ENCODE results near the gene OPA3. TPM values are rescaled to one million over a fixed set of nuclear protein-coding genes. Genes with fewer than 3 reads are reported as not detected.

OPA3 gene
- total and polyA plus RNA-seq, 4 donors, result 2.0 to 8.8 (median 5.7) TPM

GRCh38 chr19:45523642-45524256 is 60.9 kb downstream of the OPA3 start:
- ATAC-seq (ENCODE audit: low FRiP score), result peak; percentile 94
- Histone ChIP-seq H3K4me1 (ENCODE audit: control insufficient read depth in 1 of 2, insufficient read depth in 2 of 2, low read length in 2 of 2) (no peaks in the 10 kb centered on the region), H3K27ac (ENCODE audit: low read depth in 1 of 2, low read length in 2 of 2) (no peak overlapping the region), H3K27me3 (ENCODE audit: control insufficient read depth in 1 of 2, insufficient read depth in 2 of 2, low read length in 1 of 2) (no peaks in the 10 kb centered on the region), H3K36me3 (ENCODE audit: control insufficient read depth in 1 of 2, insufficient read depth in 2 of 2, low read length in 1 of 2) (peaks cover 0 to 5% of the 10 kb centered on the region in 2 donors), H3K9me3 (ENCODE audit: control insufficient read depth, low read length) (no peaks in the 10 kb centered on the region), H3K4me3 (ENCODE audit: low read length in 2 of 2) (no peak overlapping the region)
- WGBS, 2 donors, result 70 to 71% methylated on average over 9 of the region's 9 CpGs
- intact Hi-C loops (cut with DNase I), result loop anchor here (1.0 to 5.0 kb wide), 4 partner anchors 37 to 119 kb away; no protein-coding TSS in a partner anchor
- DNase-seq, result peak; percentile 81 to 86

- Histone ChIP-seq H3K9me3 (ENCODE audit: control insufficient read depth, low read length) (no peaks in the 10 kb centered on the region), H3K4me1 (ENCODE audit: control insufficient read depth in 1 of 2, insufficient read depth in 2 of 2, low read length in 2 of 2) (no peaks in the 10 kb centered on the region), H3K27ac (ENCODE audit: low read depth in 1 of 2, low read length in 2 of 2) (no peak overlapping the region), H3K4me3 (ENCODE audit: low read length in 2 of 2) (no peak overlapping the region), H3K27me3 (ENCODE audit: control insufficient read depth in 1 of 2, insufficient read depth in 2 of 2, low read length in 1 of 2) (no peaks in the 10 kb centered on the region), H3K36me3 (ENCODE audit: control insufficient read depth in 1 of 2, insufficient read depth in 2 of 2, low read length in 1 of 2) (peaks cover 0 to 10% of the 10 kb centered on the region in 2 donors)
- ATAC-seq (ENCODE audit: low FRiP score) (no peak), DNase-seq (no peak)
- intact Hi-C loops (cut with DNase I), result loop anchor here (2.0 to 5.0 kb wide), 3 partner anchors 55 to 121 kb away; no protein-coding TSS in a partner anchor
- 79 to 87% methylated on average over 20 to 24 of the region's 24 CpGs for WGBS, 2 donors
Measured at GRCh38 chr19:45522010-45522941, 62.3 kb downstream of the OPA3 start.

DNA sequence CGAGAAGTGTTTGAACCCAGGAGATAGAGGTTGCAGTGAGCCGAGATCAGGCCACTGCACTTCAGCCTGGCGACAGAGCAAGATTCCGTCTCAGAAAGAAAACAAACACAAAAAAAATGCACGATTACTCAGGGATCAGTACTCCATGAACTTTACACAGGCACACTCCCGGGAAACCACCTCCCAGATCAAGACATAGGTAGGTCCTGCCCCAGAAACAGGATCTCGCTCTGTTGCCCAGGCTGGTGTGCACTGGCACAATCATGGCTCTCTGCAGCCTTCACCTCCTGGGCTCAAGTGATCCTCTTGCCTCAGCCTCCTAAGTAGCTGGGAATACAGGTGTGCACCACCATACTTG is 66.2 kb downstream of the OPA3 start:
- H3K36me3 ChIP-seq (ENCODE audit: control insufficient read depth in 1 of 2, insufficient read depth in 2 of 2, low read length in 1 of 2), result peaks cover 0 to 9% of the 10 kb centered on the region in 2 donors
- no peak overlapping the region for H3K4me3 ChIP-seq (ENCODE audit: low read length in 2 of 2)
- intact Hi-C loops (cut with DNase I), result no loop called here
- H3K27me3 ChIP-seq (ENCODE audit: control insufficient read depth in 1 of 2, insufficient read depth in 2 of 2, low read length in 1 of 2), result no peaks in the 10 kb centered on the region
- H3K9me3 ChIP-seq (ENCODE audit: control insufficient read depth, low read length), result no peaks in the 10 kb centered on the region
- DNase-seq (no peak), ATAC-seq (ENCODE audit: low FRiP score) (no peak)
- no peaks in the 10 kb centered on the region for H3K4me1 ChIP-seq (ENCODE audit: control insufficient read depth in 1 of 2, insufficient read depth in 2 of 2, low read length in 2 of 2)
- no peak overlapping the region for H3K27ac ChIP-seq (ENCODE audit: low read depth in 1 of 2, low read length in 2 of 2)
- 67 to 75% methylated on average over 7 of the region's 7 CpGs for WGBS, 2 donors

DNA sequence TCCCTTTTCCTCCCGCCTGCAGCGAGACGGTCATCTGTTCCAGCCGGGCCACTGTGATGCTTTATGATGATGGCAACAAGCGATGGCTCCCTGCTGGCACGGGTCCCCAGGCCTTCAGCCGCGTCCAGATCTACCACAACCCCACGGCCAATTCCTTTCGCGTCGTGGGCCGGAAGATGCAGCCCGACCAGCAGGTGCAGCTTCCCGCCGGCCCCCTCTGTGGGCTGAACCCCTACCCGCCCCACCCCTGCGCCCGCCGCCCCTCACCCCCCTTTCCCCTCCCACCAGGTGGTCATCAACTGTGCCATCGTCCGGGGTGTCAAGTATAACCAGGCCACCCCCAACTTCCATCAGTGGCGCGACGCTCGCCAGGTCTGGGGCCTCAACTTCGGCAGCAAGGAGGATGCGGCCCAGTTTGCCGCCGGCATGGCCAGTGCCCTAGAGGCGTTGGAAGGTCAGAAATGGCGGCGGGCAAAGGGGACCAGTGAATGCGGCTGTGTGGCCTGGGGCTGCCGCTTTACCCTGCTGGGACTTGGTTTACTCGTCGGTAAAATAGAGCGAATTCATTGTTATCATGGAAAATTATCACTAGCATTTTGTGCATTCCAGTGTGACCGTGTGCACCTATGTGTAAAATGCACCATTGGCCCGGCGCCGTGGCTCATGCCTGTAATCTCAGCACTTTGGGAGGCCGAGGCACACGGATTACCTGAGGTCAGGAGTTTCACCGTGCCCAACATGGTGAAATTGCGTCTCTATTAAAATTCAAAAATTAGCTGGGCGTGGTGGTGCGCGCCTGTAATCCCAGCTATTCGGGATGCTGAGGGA is 66.7 kb downstream of the OPA3 start:
- WGBS, 2 donors, result 88% methylated on average over 45 to 50 of the region's 50 CpGs
- Histone ChIP-seq H3K27me3 (ENCODE audit: control insufficient read depth in 1 of 2, insufficient read depth in 2 of 2, low read length in 1 of 2) (no peaks in the 10 kb centered on the region), H3K4me1 (ENCODE audit: control insufficient read depth in 1 of 2, insufficient read depth in 2 of 2, low read length in 2 of 2) (no peaks in the 10 kb centered on the region), H3K4me3 (ENCODE audit: low read length in 2 of 2) (no peak overlapping the region), H3K27ac (ENCODE audit: low read depth in 1 of 2, low read length in 2 of 2) (no peak overlapping the region), H3K36me3 (ENCODE audit: control insufficient read depth in 1 of 2, insufficient read depth in 2 of 2, low read length in 1 of 2) (peaks cover 0 to 9% of the 10 kb centered on the region in 2 donors), H3K9me3 (ENCODE audit: control insufficient read depth, low read length) (no peaks in the 10 kb centered on the region)
- DNase-seq (no peak), ATAC-seq (ENCODE audit: low FRiP score) (no peak)
- intact Hi-C loops (cut with DNase I), result no loop called here

DNA sequence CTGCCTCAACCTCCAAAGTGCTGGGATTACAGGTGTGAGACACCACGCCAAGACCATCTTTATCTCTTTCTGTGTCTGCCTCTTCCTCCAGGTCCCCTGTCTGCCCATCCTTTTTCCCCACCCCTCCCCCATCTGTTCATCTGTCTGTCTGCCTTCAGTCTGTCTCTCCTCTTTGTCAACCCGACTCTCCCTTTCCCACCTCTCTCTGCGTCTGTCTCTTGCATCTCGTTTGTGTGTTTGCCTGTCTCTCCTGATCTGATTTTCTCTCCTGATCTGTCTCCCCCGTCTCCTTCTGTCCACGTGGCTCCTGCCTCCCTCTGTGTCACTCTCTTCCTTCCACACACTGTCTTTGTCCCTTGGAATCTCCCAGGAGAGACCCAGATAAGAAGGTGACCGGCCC is 67.4 kb downstream of the OPA3 start:
- H3K4me1 ChIP-seq (ENCODE audit: control insufficient read depth in 1 of 2, insufficient read depth in 2 of 2, low read length in 2 of 2), result no peaks in the 10 kb centered on the region
- H3K27me3 ChIP-seq (ENCODE audit: control insufficient read depth in 1 of 2, insufficient read depth in 2 of 2, low read length in 1 of 2), result no peaks in the 10 kb centered on the region
- no peak overlapping the region for H3K4me3 ChIP-seq (ENCODE audit: low read length in 2 of 2)
- intact Hi-C loops (cut with DNase I), result no loop called here
- 69% methylated on average over 7 of the region's 7 CpGs for WGBS, 2 donors
- H3K36me3 ChIP-seq (ENCODE audit: control insufficient read depth in 1 of 2, insufficient read depth in 2 of 2, low read length in 1 of 2), result peaks cover 0 to 9% of the 10 kb centered on the region in 2 donors
- no peaks in the 10 kb centered on the region for H3K9me3 ChIP-seq (ENCODE audit: control insufficient read depth, low read length)
- DNase-seq (no peak), ATAC-seq (ENCODE audit: low FRiP score) (no peak)
- H3K27ac ChIP-seq (ENCODE audit: low read depth in 1 of 2, low read length in 2 of 2), result no peak overlapping the region

DNA sequence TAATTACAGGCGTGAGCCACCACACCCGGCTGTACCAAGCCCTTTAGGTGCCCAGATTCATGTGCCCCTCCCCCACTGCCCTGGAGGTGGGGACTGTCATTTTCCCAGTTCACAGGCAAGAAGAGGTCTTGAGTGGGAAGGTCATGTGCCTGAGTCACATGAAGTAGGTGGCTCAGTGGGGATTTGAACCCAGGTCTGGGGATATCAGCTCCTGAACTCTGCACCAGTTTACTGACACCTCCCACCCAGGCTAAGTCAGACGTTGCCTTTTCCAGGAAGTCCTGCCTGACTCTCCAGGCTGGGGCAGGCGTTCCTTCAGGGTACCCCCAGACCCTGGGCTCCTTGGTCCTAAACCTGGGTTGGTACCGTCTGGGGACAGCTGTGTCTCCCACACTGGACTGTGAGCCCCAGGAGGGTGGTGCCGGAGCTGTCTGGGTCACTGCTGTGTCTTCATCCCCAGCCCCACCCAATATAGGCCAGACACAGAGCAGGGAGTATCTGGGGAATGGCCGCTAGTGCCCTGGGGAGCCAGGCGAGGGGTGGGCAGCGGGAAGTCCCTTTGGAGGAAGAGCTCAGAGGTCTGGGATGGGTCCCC is 68.7 kb downstream of the OPA3 start:
- intact Hi-C loops (cut with DNase I), result no loop called here
- Histone ChIP-seq H3K9me3 (ENCODE audit: control insufficient read depth, low read length) (no peaks in the 10 kb centered on the region), H3K4me1 (ENCODE audit: control insufficient read depth in 1 of 2, insufficient read depth in 2 of 2, low read length in 2 of 2) (no peaks in the 10 kb centered on the region), H3K27ac (ENCODE audit: low read depth in 1 of 2, low read length in 2 of 2) (no peak overlapping the region), H3K36me3 (ENCODE audit: control insufficient read depth in 1 of 2, insufficient read depth in 2 of 2, low read length in 1 of 2) (peaks cover 0 to 6% of the 10 kb centered on the region in 2 donors), H3K4me3 (ENCODE audit: low read length in 2 of 2) (no peak overlapping the region), H3K27me3 (ENCODE audit: control insufficient read depth in 1 of 2, insufficient read depth in 2 of 2, low read length in 1 of 2) (no peaks in the 10 kb centered on the region)
- 78 to 81% methylated on average over 9 of the region's 9 CpGs for WGBS, 2 donors
- ATAC-seq (ENCODE audit: low FRiP score), result no peak
- no peak for DNase-seq

GRCh38 chr19:45515081-45515624 is 69.4 kb downstream of the OPA3 start:
- peak in 1 of 2 donors; percentile 76 for DNase-seq
- H3K4me1 ChIP-seq (ENCODE audit: control insufficient read depth in 1 of 2, insufficient read depth in 2 of 2, low read length in 2 of 2), result no peaks in the 10 kb centered on the region
- H3K4me3 ChIP-seq (ENCODE audit: low read length in 2 of 2), result no peak overlapping the region
- H3K27me3 ChIP-seq (ENCODE audit: control insufficient read depth in 1 of 2, insufficient read depth in 2 of 2, low read length in 1 of 2), result no peaks in the 10 kb centered on the region
- intact Hi-C loops (cut with DNase I), result no loop called here
- H3K27ac ChIP-seq (ENCODE audit: low read depth in 1 of 2, low read length in 2 of 2), result no peak overlapping the region
- H3K9me3 ChIP-seq (ENCODE audit: control insufficient read depth, low read length), result no peaks in the 10 kb centered on the region
- peak; percentile 47 for ATAC-seq (ENCODE audit: low FRiP score)
- peaks cover 0 to 6% of the 10 kb centered on the region in 2 donors for H3K36me3 ChIP-seq (ENCODE audit: control insufficient read depth in 1 of 2, insufficient read depth in 2 of 2, low read length in 1 of 2)
- WGBS, 2 donors, result 86% methylated on average over 10 of the region's 10 CpGs
